Right kidney (tissue), 1 donor: Measurements from ENCODE around the gene LRRC3B.

ENCODE experiments used
- DNase-seq: peaks from one replicate; pipeline ENCODE4 v3.0.0-alpha.2; 2016

Gene LRRC3B

DNA sequence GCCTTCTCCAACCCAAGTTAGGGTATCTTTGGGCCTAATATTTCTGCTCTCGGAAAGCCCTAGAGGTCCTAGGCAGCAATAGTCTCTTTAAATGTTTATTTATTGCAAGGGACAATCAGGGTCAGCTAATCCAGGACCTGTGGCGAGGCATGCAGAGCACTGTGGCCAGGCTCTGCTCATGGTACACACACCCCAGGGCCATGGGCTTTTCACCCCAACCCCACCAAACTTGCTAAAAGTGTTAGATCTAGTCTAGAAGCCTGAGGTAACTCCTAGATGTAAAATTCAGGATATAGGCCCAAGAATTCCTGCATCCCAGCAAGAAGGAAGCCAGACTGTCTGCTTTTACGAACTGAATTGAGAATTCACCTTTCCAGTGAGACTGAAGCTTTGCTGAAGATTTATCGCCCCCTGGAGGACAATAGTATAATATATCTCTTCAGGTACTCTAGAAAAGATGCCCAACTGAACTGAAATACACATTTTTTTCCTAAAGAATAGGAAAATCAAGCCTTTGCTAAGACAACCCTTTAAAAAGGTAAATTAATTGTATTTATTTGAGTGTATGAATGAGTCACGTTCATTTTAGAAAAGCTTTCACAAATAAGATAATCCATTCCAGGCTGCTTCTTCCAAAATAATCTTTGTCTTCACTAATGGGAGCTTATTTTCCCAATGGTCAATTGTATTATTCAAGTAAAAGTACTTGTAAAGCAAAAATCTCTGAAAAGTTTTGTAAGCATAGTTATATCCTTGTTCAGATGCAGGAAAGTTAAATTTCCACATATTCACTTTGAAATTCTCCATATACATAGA is 89.8 kb downstream of the LRRC3B start:
- peak; percentile 50 for DNase-seq

DNA sequence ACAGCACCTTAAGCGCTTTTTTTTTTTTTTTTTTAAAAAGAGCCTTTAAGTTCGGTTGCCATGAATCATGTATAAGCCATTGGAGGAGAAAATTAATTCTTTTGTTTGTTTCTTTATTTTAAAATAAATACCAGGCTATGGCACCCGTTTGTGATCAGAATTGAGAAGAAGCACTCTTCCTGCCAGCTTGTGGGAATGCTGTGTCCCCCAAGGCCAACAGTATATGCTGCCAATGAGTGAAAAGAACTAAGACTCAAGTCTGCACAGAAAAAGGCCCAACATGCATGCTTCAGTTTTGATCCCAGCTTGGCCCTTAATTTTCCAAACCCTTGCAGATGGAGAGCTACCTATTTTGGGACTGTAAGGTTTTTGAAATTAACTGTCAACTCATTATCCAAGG is 90.5 kb downstream of the LRRC3B start:
- DNase-seq = no peak

DNA sequence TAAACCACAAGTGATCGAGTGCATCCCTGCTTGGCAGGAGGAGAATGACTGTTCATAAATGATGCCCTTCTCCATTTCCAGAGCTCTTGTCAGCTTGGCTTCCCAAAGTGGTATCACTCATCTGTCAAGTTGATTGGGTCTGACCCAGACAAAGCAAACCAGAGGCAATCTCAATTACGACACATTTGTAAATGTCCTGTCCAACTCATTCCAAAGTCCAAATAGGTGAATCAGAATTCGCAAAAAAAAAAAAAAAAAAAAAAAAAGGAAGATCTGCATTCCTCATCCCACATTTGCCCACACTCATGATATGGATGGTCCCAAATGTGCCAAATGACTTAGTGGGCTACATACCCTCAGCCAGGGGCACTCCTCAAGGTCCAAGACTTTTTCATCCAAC is 91.9 kb downstream of the LRRC3B start:
- no peak for DNase-seq

DNA sequence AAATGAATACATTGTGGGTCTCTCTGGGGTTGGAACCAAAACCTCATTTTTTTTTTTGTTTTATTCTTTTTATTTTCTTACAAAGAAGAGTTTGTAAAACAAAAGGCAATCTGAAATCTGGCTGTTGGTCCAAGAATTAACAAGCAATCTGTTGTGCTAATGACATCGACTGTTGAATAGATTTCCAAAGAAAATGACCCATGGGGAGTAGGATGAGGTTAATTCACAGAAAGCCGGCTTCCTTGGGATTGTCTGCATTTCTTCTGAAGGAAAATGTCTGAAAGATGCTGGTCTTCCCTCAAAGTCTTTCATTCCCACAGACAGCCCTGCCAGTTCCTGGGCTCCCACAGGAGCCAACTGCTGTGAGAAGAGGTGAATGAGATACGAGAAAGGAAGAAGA is 92.9 kb downstream of the LRRC3B start:
- DNase-seq = no peak

DNA sequence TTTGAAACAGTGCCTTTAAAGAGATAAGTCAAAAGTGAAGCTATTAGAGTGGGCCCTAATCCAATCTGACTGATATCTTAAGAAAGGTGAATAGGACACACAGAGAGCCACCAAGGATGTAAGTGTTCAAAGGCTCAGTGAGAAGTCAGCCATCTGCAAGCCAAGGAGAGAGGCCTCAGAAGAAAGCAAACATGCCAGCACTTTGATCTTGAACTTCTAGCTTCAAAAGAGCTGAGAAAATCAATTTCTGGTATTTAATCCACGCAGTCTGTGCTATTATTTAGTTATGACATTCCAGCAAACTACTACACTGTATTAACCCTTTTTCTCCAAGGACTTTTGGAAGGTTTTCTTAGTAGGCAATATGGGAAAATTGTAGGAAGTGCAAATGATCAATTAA is 95.7 kb downstream of the LRRC3B start:
- DNase-seq = no peak

DNA sequence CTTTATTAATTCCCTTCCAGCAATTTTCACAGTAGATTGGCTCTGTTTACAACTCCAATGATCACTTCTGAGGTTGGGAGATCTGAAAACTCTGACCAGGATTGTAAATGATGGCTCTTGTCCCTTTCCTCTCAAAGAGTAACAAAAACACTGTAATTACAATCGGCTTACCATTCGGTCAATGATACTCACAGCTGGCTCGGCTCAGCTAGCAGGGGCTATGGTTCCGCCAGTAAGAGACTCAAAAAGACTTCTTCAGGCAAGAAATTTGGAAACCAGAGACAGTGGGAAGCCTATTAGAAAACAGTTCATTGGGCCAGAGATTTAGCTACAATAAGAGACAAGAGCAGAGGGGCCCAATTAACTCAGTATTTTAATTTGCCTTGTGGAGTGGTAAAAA is 96.6 kb downstream of the LRRC3B start:
- no peak for DNase-seq

DNA sequence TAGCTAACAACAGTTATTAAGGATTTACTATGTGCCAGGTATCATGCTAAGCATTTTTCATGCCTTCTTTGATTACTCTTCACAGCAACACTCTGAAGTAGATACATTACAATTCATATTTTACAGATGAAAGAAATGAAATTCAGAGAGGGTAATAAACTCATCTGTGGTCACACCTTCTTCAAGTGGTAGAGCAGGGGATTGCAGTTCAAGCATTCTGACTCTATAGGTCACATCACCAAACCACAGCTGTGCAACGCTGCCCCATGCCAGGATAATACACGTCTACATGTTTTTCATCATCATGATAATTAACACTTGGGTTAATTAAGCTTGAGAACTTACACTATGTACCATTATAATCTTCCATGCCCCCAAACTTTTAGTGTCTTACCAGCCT is 98.5 kb downstream of the LRRC3B start:
- no peak for DNase-seq

DNA sequence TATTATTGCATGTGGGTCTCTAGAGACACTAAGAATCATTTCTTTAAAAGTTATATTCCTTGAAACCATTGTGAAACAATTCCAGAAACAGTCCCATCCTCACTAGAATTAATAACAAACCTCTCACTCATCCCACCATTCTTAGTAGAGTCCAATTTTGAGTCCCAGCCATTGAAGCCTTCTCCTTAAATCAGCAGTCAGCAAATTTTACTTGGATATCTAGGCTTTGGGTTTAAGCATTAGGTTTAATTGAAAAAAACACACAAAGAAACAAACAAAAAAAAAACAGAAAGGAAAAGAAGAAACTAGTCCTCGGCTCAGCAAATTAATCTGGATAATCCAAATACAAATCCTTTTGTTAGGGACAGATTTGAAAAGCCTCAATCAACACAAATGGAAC is 109.3 kb downstream of the LRRC3B start:
- no peak for DNase-seq

DNA sequence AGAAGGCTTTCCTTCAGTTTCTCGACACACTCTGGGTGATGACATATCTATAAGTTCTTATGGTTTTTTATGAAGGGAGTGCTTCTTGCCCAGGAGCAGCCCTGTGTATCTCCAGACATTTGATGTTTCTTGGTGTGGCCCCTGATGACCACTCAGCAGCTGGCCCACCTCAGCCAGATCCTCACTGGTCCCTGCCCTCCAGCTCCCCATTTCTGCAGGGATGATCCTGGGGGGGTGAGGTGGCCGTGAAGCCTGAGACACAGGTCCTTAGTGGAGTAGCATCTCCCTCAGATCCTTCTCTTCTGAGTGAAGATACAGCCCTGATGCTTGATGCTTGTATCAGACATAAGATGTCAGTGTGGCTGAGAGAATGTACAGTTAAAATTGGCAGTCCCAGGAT is 127.7 kb downstream of the LRRC3B start:
- no peak for DNase-seq

DNA sequence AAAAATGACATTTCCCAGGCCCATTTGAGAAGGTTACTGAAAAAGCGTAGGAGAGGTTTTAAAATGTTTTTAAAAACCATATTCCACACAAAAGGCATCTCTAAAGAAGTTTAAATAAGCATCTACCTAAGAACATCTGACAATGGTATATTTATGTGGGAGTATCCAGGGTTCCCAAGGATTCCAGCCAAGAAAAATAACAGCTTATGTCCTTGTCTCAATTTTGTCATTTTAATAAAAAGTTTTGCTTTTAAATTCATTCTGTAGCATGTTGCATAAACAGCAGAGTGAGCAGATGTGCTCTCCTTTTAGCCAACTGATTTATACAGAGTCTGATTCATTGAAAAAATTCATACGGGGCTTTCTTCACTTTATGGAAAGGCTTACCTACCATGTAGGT is 129.9 kb downstream of the LRRC3B start:
- no peak for DNase-seq

DNA sequence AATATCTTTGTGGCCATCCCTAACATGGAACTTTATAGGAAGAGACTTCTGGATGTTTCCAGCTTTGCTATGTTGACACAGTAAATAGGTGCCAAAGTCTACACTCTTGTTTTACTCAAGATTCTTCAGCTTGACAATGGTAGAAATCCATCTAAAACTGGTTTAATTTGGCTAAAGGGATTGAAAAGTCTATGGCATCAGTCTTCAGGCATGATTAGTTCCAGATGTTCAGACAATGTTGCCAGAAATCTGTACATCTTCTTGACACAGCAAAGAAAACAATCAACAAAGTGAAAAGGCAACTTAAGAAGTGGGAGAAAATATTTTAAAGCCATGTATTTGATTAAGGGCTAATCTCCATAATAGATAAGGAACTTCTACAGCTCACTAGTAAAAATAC is 130.5 kb downstream of the LRRC3B start:
- no peak for DNase-seq

DNA sequence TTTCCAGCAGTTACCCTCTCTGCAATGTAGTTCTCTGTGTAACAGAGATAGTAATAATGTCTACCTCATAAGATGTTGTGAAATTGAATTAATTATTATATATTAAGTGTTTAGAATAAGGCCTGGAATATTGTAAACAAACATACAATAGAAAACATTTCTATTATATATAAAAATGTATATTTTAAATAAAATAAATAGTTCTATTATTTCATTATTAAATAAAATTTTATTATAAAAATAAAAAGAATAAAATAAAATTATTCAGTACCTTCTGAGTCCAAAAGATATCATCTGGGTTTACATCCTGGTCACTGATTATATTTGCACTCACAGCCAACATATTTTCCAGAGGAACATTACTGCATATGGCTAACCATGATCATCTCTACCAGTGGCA is 135.4 kb downstream of the LRRC3B start:
- DNase-seq = no peak
